Glomerular visceral epithelial cell (primary cell): ENCODE measurements around the gene GNLY.
"Not testable (repeated sequence)": the region's sequence is repeated elsewhere in the genome, so short reads cannot be mapped to it uniquely, and the experiment has no call there.

Experiments
- DNase-seq: peaks from one replicate; pipeline ENCODE4 v3.0.0-alpha.2; 2016; ENCODE audit errors: extremely low spot score

The GNLY gene

GRCh38 chr2:85708641-85709040 is 14.5 kb downstream of the GNLY start:
- no peak for DNase-seq

- no peak for DNase-seq
These were observed 15.2 kb downstream of the GNLY start for GRCh38 chr2:85709401-85709811.

- no peak for DNase-seq
These were observed 16.8 kb downstream of the GNLY start for GRCh38 chr2:85710687-85711577.

GRCh38 chr2:85711578-85712060 is 17.5 kb downstream of the GNLY start:
- no peak for DNase-seq

GRCh38 chr2:85712336-85712735 is 18.2 kb downstream of the GNLY start:
- no peak for DNase-seq

GRCh38 chr2:85712849-85713612 is 18.9 kb downstream of the GNLY start:
- no peak for DNase-seq

GRCh38 chr2:85713836-85714235 is 19.7 kb downstream of the GNLY start:
- DNase-seq, result no peak

- DNase-seq, result not testable (repeated sequence)
These were observed 20.3 kb downstream of the GNLY start for GRCh38 chr2:85714421-85714820.

- no peak for DNase-seq
These were observed 20.7 kb downstream of the GNLY start for GRCh38 chr2:85714841-85715240.

GRCh38 chr2:85716346-85716914 is 22.3 kb downstream of the GNLY start:
- no peak for DNase-seq

GRCh38 chr2:85717308-85718008 is 23.3 kb downstream of the GNLY start:
- DNase-seq, result no peak

- no peak for DNase-seq
These were observed 23.8 kb downstream of the GNLY start for GRCh38 chr2:85718009-85718391.

- no peak for DNase-seq
These were observed 24.8 kb downstream of the GNLY start for GRCh38 chr2:85718885-85719492.

GRCh38 chr2:85719609-85720240 is 25.6 kb downstream of the GNLY start:
- DNase-seq, result no peak

GRCh38 chr2:85720533-85720932 is 26.4 kb downstream of the GNLY start:
- no peak for DNase-seq

GRCh38 chr2:85721641-85722040 is 27.5 kb downstream of the GNLY start:
- no peak for DNase-seq

- DNase-seq, result no peak
These were observed 28.4 kb downstream of the GNLY start for GRCh38 chr2:85722519-85722918.

- no peak for DNase-seq
These were observed 29.7 kb downstream of the GNLY start for GRCh38 chr2:85723707-85724360.

GRCh38 chr2:85724731-85725181 is 30.6 kb downstream of the GNLY start:
- DNase-seq, result no peak

GRCh38 chr2:85725451-85725850 is 31.3 kb downstream of the GNLY start:
- no peak for DNase-seq
